Upper lobe of right lung (tissue), 1 donor: ENCODE data around the gene SLC13A4. TPM values are rescaled to one million over a fixed set of nuclear protein-coding genes. Genes with fewer than 3 reads are reported as not detected.

Source experiments
- ATAC-seq: fragments of 200-7000 bp; cut with Tn5 transposase; one replicate; pipeline ENCODE4 v1.9.1; 2020; ENCODE audit warnings: mild to moderate bottlenecking, moderate library complexity
- DNase-seq: peaks from one replicate; pipeline ENCODE4 v3.0.0-alpha.2; 2020
- H3K27ac ChIP-seq: fragments of 200-600 bp; one replicate; pipeline ENCODE4 v1.8.0; 2022
- H3K27me3 ChIP-seq: fragments of 200-600 bp; one replicate; pipeline ENCODE4 v1.8.0; 2022; ENCODE audit warnings: mild to moderate bottlenecking
- H3K36me3 ChIP-seq: fragments of 200-600 bp; one replicate; pipeline ENCODE4 v1.8.0; 2022
- H3K4me1 ChIP-seq: fragments of 200-600 bp; one replicate; pipeline ENCODE4 v1.8.0; 2022
- H3K4me3 ChIP-seq: fragments of 200-600 bp; one replicate; pipeline ENCODE4 v1.8.0; 2022; ENCODE audit warnings: mild to moderate bottlenecking
- H3K9me3 ChIP-seq: fragments of 200-600 bp; one replicate; pipeline ENCODE4 v1.8.0; 2022
- CTCF ChIP-seq: fragments of 200-600 bp; IDR thresholded peaks from one replicate; pipeline ENCODE4 v1.8.0; 2022; ENCODE audit warnings: antibody characterized with exemption
- intact Hi-C: fragments of 100-400 bp; cut with DNase I; formaldehyde crosslinking; loops from one replicate; pipeline ENCODE4 v1.11.0; 2022
- total RNA-seq: library from RNA; stranded (reverse); fragmentation: NEBNext Ultra II Directional; extraction: Animal tissue kit (Norgen Biotek cat#: 25700); gene quantifications from one replicate; pipeline ENCODE4 v1.2.1, GENCODE V29; 2021
- donor health status: DM: no; HTN: yes; CAD: no; lungs with severe emphysema.

Gene SLC13A4
- total RNA-seq, 1 donor from 2014 or later: not detected

GRCh38 chr7:135771961-135772638, 44.1 kb upstream of the SLC13A4 start:
- Histone ChIP-seq H3K27ac (peak overlapping the region; percentile 56), H3K4me1 (peaks cover 29% of the 10 kb centered on the region), H3K9me3 (no peaks in the 10 kb centered on the region), H3K36me3 (no peaks in the 10 kb centered on the region), H3K27me3 (no peaks in the 10 kb centered on the region), H3K4me3 (no peak overlapping the region)
- intact Hi-C loops: no loop called here
- DNase-seq (no peak), ATAC-seq (no peak)
- TF ChIP-seq CTCF: no peak

- H3K4me3 ChIP-seq: no peak overlapping the region
- DNase-seq (no peak), ATAC-seq (no peak)
- H3K4me1 ChIP-seq: peaks cover 29% of the 10 kb centered on the region
- H3K9me3 ChIP-seq: no peaks in the 10 kb centered on the region
- no peaks in the 10 kb centered on the region for H3K36me3 ChIP-seq
- TF ChIP-seq CTCF: no peak
- H3K27ac ChIP-seq: no peak overlapping the region
- intact Hi-C loops: no loop called here
- no peaks in the 10 kb centered on the region for H3K27me3 ChIP-seq
Observed at GRCh38 chr7:135771051-135771450, 43.1 kb upstream of the SLC13A4 start.

GRCh38 chr7:135770139-135770710, 42.2 kb upstream of the SLC13A4 start:
- no peak for TF ChIP-seq CTCF

GRCh38 chr7:135769005-135769802, 41.2 kb upstream of the SLC13A4 start:
- TF ChIP-seq CTCF: no peak
- no peaks in the 10 kb centered on the region for H3K36me3 ChIP-seq
- H3K4me1 ChIP-seq: peaks cover 19% of the 10 kb centered on the region
- H3K4me3 ChIP-seq: no peak overlapping the region
- H3K27ac ChIP-seq: no peak overlapping the region
- H3K9me3 ChIP-seq: no peaks in the 10 kb centered on the region
- intact Hi-C loops: no loop called here
- no peaks in the 10 kb centered on the region for H3K27me3 ChIP-seq
- DNase-seq: no peak
- peak; percentile 62 for ATAC-seq

More at GRCh38 chr7:135770139-135770710, 42.2 kb upstream of the SLC13A4 start:
- no peak overlapping the region for H3K27ac ChIP-seq
- H3K4me1 ChIP-seq: peaks cover 29% of the 10 kb centered on the region
- ATAC-seq: no peak
- H3K27me3 ChIP-seq: no peaks in the 10 kb centered on the region
- no peaks in the 10 kb centered on the region for H3K9me3 ChIP-seq
- no peak for DNase-seq
- no peak overlapping the region for H3K4me3 ChIP-seq
- intact Hi-C loops: no loop called here
- H3K36me3 ChIP-seq: no peaks in the 10 kb centered on the region

- no peak for TF ChIP-seq CTCF
- ATAC-seq (no peak), DNase-seq (no peak)
- Histone ChIP-seq H3K4me3 (no peak overlapping the region), H3K36me3 (no peaks in the 10 kb centered on the region), H3K4me1 (peaks cover 12% of the 10 kb centered on the region), H3K27ac (no peak overlapping the region), H3K27me3 (no peaks in the 10 kb centered on the region), H3K9me3 (no peaks in the 10 kb centered on the region)
- intact Hi-C loops: no loop called here
Observed at GRCh38 chr7:135768467-135768866, 40.5 kb upstream of the SLC13A4 start.
